ENCODE data around the gene S100A1. TPM values are rescaled to one million over a fixed set of nuclear protein-coding genes. Genes with fewer than 3 reads are reported as not detected.

S100A1 gene
- total RNA-seq, 1 donor from 2014 or later, result not detected

GRCh38 chr1:153643816-153644215 is 15.6 kb downstream of the S100A1 start:
- Mint-ChIP-seq H3K27me3 (no peaks in the 10 kb centered on the region), H3K4me3 (no peak overlapping the region), H3K4me1 (peaks cover 22% of the 10 kb centered on the region), H3K9me3 (no peaks in the 10 kb centered on the region), H3K27ac (no peak overlapping the region), H3K36me3 (ENCODE audit: low read depth) (peaks cover 73% of the 10 kb centered on the region)
- DNase-seq, result no peak
- intact Hi-C loops (cut with micrococcal nuclease), result no loop called here

DNA sequence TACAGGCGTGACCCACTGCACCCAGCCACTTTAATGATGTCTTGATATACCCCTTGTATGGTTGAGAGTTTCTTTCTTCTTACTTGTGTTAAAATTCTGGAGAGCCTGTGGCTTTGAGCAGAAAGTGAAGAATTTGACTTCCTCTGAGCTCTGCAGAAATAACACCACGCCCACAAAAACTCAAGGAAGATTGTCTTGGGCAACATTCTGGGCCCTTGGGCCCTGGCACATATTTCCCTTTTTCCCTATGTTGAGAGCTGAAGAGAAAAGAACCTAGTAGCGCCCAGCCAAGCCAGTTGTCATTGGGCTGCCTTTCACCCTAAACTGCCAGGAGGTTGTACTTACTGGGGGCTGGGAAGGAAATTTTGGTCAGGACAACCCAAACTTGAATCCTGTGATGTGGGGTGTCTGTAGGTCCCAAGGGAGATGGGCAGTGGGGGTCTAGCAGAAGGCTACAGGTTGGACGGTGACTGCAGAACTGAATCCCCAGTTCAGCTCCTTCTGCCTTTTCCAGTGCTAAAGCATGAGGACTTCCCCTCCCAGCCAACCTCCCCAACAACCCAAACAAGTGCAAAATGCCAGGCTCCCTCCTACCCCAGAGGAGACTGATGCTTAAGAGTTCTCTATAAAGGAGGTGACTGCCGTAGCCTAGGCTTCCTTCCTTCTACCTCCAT is 18.6 kb downstream of the S100A1 start:
- Mint-ChIP-seq H3K36me3 (ENCODE audit: low read depth) (peaks cover 49% of the 10 kb centered on the region), H3K4me3 (no peak overlapping the region), H3K27ac (peak overlapping the region; percentile 26), H3K27me3 (no peaks in the 10 kb centered on the region), H3K9me3 (no peaks in the 10 kb centered on the region), H3K4me1 (peaks cover 24% of the 10 kb centered on the region)
- intact Hi-C loops (cut with micrococcal nuclease), result no loop called here
- DNase-seq, result no peak

DNA sequence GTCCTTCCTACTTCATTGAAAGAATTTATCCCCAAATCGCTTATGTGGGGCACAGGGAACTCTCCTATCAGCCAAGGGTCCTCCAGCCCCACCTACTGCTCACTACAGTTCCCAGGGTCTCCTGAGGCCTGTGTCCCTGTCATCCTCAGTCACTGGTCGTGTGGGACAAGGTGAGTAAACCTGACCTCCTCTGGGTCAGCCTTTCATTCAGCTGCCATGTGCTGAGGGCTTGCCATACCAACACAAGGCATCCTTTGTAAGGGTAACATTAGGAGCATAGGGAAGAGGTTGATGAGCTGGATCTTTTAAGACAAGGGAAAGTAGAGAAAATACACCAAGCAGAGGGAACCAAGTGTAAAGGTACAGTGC is 19.1 kb downstream of the S100A1 start:
- H3K36me3 Mint-ChIP-seq (ENCODE audit: low read depth), result peaks cover 45% of the 10 kb centered on the region
- H3K4me3 Mint-ChIP-seq, result no peak overlapping the region
- H3K4me1 Mint-ChIP-seq, result peaks cover 24% of the 10 kb centered on the region

GRCh38 chr1:153648000-153648643 is 19.9 kb downstream of the S100A1 start:
- DNase-seq, result no peak
- peaks cover 40% of the 10 kb centered on the region for H3K36me3 Mint-ChIP-seq (ENCODE audit: low read depth)
- H3K4me1 Mint-ChIP-seq, result peaks cover 25% of the 10 kb centered on the region
- intact Hi-C loops (cut with micrococcal nuclease), result no loop called here
- H3K27me3 Mint-ChIP-seq, result no peaks in the 10 kb centered on the region
- peak overlapping the region; percentile 20 for H3K27ac Mint-ChIP-seq
- no peak overlapping the region for H3K4me3 Mint-ChIP-seq
- no peaks in the 10 kb centered on the region for H3K9me3 Mint-ChIP-seq

More for the DNA sequence above, 19.1 kb downstream of the S100A1 start:
- no peaks in the 10 kb centered on the region for H3K9me3 Mint-ChIP-seq
- intact Hi-C loops (cut with micrococcal nuclease), result no loop called here
- H3K27ac Mint-ChIP-seq, result peak overlapping the region; percentile 26
- DNase-seq, result no peak
- H3K27me3 Mint-ChIP-seq, result no peaks in the 10 kb centered on the region

- peaks cover 29% of the 10 kb centered on the region for H3K36me3 Mint-ChIP-seq (ENCODE audit: low read depth)
- peak overlapping the region; percentile 25 for H3K27ac Mint-ChIP-seq
- no peaks in the 10 kb centered on the region for H3K9me3 Mint-ChIP-seq
- H3K4me1 Mint-ChIP-seq, result peaks cover 24% of the 10 kb centered on the region
- no peak overlapping the region for H3K4me3 Mint-ChIP-seq
- no peaks in the 10 kb centered on the region for H3K27me3 Mint-ChIP-seq
- DNase-seq, result peak; percentile 68
- intact Hi-C loops (cut with micrococcal nuclease), result no loop called here
Measured at GRCh38 chr1:153649137-153649862, 21.1 kb downstream of the S100A1 start.

DNA sequence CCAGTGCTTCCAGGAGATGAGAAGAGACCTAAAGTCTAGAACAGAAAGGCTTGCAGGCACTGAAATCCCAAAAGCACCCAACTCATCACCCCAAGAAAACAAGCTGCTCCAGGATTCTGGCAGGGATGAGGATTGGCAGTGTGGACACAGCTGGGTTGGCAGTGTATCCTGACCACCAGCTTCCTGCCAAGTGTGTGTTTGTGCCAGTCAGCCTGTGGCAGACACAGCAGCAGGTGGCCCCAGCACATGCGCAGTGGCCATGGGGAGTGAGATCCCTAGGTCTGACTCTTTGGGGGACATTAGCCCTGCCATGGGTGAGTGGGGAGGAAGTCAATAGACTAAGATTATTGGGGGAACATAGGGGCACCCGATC is 21.6 kb downstream of the S100A1 start:
- Mint-ChIP-seq H3K27ac (no peak overlapping the region), H3K4me3 (no peak overlapping the region), H3K27me3 (no peaks in the 10 kb centered on the region), H3K4me1 (peaks cover 22% of the 10 kb centered on the region), H3K9me3 (no peaks in the 10 kb centered on the region), H3K36me3 (ENCODE audit: low read depth) (peaks cover 25% of the 10 kb centered on the region)
- DNase-seq, result no peak
- intact Hi-C loops (cut with micrococcal nuclease), result no loop called here

GRCh38 chr1:153651771-153652170 is 23.5 kb downstream of the S100A1 start:
- Mint-ChIP-seq H3K27ac (no peak overlapping the region), H3K27me3 (no peaks in the 10 kb centered on the region), H3K36me3 (ENCODE audit: low read depth) (peaks cover 8% of the 10 kb centered on the region), H3K4me1 (peaks cover 11% of the 10 kb centered on the region), H3K4me3 (no peak overlapping the region), H3K9me3 (no peaks in the 10 kb centered on the region)
- intact Hi-C loops (cut with micrococcal nuclease), result no loop called here
- no peak for DNase-seq

DNA sequence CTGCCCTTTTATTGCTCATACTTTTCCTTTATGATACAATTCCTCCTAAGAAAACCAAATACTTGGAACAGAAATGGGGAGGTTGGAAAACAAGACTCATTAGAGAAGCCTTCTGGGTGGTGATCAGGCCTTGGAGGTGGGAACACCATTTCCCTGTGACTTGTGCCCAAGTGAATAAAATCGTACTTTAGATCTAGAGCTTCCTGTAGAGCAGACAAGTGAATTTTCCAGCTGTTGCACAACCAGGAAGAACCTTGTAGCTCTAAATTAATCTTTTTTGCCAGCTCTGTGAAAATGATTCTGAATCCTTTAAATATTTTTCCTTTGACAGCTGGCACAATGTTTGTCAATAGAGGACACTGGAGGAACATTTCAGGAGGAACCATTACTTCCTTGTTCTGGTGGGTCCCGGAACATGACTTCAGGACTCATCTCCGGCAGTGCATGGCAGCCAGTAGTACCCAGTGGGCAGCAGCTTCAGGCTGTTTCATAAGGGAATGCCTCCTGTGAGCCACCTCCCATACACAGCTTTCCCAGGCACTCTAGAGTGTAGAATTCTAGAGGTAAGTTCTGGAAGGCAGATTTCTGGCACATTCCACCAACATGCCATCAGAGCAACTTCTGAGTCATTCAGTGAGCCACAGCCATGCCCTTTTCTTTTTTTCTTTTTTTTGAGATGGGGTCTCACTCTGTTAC is 24.7 kb downstream of the S100A1 start:
- Mint-ChIP-seq H3K27ac (no peak overlapping the region), H3K4me3 (no peak overlapping the region), H3K36me3 (ENCODE audit: low read depth) (no peaks in the 10 kb centered on the region), H3K27me3 (no peaks in the 10 kb centered on the region), H3K4me1 (peaks cover 9% of the 10 kb centered on the region), H3K9me3 (no peaks in the 10 kb centered on the region)
- intact Hi-C loops (cut with micrococcal nuclease), result no loop called here
- no peak for DNase-seq

- H3K27ac Mint-ChIP-seq, result no peak overlapping the region
- no peaks in the 10 kb centered on the region for H3K9me3 Mint-ChIP-seq
- no peaks in the 10 kb centered on the region for H3K27me3 Mint-ChIP-seq
- no peak overlapping the region for H3K4me3 Mint-ChIP-seq
- intact Hi-C loops (cut with micrococcal nuclease), result no loop called here
- H3K4me1 Mint-ChIP-seq, result peaks cover 15% of the 10 kb centered on the region
- no peak for DNase-seq
- H3K36me3 Mint-ChIP-seq (ENCODE audit: low read depth), result peaks cover 3% of the 10 kb centered on the region
Measured at GRCh38 chr1:153655333-153655732, 27.1 kb downstream of the S100A1 start.

- Mint-ChIP-seq H3K4me1 (peaks cover 13% of the 10 kb centered on the region), H3K9me3 (no peaks in the 10 kb centered on the region), H3K27me3 (no peaks in the 10 kb centered on the region), H3K36me3 (ENCODE audit: low read depth) (peaks cover 26% of the 10 kb centered on the region), H3K27ac (peak within 1 kb of the TSS; percentile 89), H3K4me3 (peak within 1 kb of the TSS; percentile 98)
- intact Hi-C loops (cut with micrococcal nuclease), result loop anchor here (1.0 kb wide), 2 partner anchors 13 to 24 kb away; partner anchors contain the start of gene CHTOP
- DNase-seq, result peak; percentile 98
Measured at GRCh38 chr1:153658400-153659174, 30.4 kb downstream of the S100A1 start, which contains the start of gene SNAPIN. Gene SNAPIN (plus strand): TSS chr1:153658703. CDS start chr1:153658744, 41 bp downstream.

DNA sequence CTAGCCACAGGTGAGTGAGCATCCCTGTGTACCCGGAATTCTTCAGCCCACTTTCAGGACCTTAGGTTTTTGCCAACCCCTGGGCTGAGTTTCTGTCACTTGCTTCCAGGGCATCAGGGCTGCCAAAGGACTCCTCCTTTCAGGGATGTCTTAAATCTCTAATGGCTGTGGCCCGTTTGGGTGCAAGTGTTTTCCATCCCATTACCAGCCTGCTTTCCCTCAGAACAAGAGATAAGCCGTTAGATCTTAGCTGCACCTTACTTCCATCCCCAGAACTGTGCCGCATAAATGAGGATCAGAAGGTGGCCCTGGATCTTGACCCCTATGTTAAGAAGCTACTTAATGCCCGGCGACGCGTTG is 30.9 kb downstream of the S100A1 start:
- peak overlapping the region; percentile 98 for H3K4me3 Mint-ChIP-seq
- H3K36me3 Mint-ChIP-seq (ENCODE audit: low read depth), result peaks cover 31% of the 10 kb centered on the region
- H3K4me1 Mint-ChIP-seq, result peaks cover 13% of the 10 kb centered on the region
- no peak for DNase-seq
- H3K27ac Mint-ChIP-seq, result peak overlapping the region; percentile 89
- no peaks in the 10 kb centered on the region for H3K9me3 Mint-ChIP-seq
- intact Hi-C loops (cut with micrococcal nuclease), result no loop called here
- no peaks in the 10 kb centered on the region for H3K27me3 Mint-ChIP-seq

DNA sequence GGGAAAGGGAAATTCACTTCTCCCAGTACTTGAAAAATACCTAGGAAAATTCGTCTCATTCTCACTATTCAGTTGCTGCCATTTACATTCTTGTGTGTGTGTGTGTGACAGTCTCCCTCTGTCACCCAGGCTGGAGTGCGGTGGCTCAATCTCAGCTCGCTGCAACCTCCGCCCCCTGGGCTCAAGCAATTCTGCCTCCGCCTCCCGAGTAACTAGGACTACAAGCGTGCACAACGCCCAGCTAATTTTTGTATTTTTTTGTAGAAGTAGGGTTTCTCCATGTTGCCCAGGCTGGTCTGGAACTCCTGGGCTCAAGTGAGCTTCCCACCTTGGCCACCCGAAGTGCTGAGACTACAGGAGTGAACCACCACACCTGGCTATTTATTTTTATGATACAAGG is 31.4 kb downstream of the S100A1 start:
- Mint-ChIP-seq H3K27ac (peak overlapping the region; percentile 42), H3K27me3 (no peaks in the 10 kb centered on the region), H3K4me1 (peaks cover 13% of the 10 kb centered on the region), H3K4me3 (peak overlapping the region; percentile 98), H3K9me3 (no peaks in the 10 kb centered on the region), H3K36me3 (ENCODE audit: low read depth) (peaks cover 35% of the 10 kb centered on the region)
- no peak for DNase-seq
- intact Hi-C loops (cut with micrococcal nuclease), result no loop called here

GRCh38 chr1:153661111-153661708 is 33.0 kb downstream of the S100A1 start:
- DNase-seq, result no peak
- Mint-ChIP-seq H3K36me3 (ENCODE audit: low read depth) (peaks cover 50% of the 10 kb centered on the region), H3K27me3 (no peaks in the 10 kb centered on the region), H3K27ac (no peak overlapping the region), H3K4me3 (no peak overlapping the region), H3K4me1 (peaks cover 15% of the 10 kb centered on the region), H3K9me3 (no peaks in the 10 kb centered on the region)
- intact Hi-C loops (cut with micrococcal nuclease), result no loop called here
